Stimulated activated CD4-positive, alpha-beta T cell treated with anti-CD3 and anti-CD28 coated beads, Interleukin-4, amount 100 ng/mL, for 48 hours (primary cell): Measurements from ENCODE around the gene ABCA6.
"Not testable (repeated sequence)": the region's sequence is repeated elsewhere in the genome, so short reads cannot be mapped to it uniquely, and the experiment has no call there.

Experiments used
- DNase-seq, 2 donors: peaks; one replicate each; pipeline ENCODE4 v3.0.0-alpha.2; 2020; ENCODE audit warnings: low read depth in 2 of 2

Gene ABCA6, protein sequence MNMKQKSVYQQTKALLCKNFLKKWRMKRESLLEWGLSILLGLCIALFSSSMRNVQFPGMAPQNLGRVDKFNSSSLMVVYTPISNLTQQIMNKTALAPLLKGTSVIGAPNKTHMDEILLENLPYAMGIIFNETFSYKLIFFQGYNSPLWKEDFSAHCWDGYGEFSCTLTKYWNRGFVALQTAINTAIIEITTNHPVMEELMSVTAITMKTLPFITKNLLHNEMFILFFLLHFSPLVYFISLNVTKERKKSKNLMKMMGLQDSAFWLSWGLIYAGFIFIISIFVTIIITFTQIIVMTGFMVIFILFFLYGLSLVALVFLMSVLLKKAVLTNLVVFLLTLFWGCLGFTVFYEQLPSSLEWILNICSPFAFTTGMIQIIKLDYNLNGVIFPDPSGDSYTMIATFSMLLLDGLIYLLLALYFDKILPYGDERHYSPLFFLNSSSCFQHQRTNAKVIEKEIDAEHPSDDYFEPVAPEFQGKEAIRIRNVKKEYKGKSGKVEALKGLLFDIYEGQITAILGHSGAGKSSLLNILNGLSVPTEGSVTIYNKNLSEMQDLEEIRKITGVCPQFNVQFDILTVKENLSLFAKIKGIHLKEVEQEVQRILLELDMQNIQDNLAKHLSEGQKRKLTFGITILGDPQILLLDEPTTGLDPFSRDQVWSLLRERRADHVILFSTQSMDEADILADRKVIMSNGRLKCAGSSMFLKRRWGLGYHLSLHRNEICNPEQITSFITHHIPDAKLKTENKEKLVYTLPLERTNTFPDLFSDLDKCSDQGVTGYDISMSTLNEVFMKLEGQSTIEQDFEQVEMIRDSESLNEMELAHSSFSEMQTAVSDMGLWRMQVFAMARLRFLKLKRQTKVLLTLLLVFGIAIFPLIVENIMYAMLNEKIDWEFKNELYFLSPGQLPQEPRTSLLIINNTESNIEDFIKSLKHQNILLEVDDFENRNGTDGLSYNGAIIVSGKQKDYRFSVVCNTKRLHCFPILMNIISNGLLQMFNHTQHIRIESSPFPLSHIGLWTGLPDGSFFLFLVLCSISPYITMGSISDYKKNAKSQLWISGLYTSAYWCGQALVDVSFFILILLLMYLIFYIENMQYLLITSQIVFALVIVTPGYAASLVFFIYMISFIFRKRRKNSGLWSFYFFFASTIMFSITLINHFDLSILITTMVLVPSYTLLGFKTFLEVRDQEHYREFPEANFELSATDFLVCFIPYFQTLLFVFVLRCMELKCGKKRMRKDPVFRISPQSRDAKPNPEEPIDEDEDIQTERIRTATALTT (N-terminal part only)

DNA sequence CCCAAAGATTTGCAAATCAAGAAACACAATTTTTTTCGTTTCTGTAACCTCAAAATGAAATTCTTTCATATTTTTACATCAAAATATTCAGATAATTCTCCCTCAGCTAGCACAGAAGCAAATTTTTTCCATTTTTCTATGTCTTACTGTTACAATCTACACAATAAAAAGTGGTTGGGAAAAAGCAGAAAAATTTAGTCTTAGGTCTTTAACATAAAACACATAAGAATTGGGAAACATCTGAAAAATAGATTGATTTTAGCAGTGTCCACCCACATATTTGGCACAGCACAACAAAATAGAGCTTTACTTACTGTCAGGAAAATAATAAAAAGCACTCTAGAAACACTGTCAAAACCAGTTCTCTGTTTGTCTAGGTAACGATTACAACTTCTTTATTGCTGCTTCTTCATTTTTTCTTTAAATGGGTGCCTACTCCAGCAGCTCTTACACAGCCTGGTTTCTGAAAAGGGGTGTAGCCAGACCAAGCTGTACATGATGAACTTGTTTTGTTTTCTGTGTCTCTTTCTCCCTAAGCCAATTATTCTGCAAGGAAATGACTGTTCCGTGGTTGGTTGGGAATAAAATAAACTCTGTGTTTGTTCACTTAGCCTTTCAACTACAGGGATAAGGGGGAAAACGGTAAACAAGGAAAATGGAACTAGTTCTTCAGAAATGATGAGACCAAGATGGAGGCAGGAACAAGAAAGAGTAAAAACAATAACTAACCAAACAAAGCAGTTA is at the start of gene ABCA6:
Gene ABCA6, minus strand, starts transcription at position 465 of the 744 bp plus-strand sequence. CDS start 1,192 bp downstream, outside the sequence.
- no peak for DNase-seq

DNA sequence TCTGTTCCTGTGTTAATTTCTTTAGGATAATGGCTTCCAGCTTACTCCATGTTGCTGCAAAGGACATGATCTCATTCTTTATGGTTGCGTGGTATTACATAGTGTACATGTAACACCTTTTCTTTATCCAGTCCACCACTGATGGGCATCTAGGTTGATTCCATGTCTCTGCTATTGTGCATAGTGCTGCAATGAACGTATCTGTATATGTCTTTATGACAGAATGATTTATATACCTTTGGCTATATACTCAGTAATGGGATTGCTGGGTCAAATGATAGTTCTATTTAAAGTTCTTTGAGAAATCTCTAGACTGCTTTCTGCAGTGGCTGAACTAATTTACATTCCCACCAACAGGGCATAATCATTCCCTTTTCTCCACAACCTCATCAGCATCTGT is 47.1 kb upstream of the ABCA6 start:
- no peak for DNase-seq

DNA sequence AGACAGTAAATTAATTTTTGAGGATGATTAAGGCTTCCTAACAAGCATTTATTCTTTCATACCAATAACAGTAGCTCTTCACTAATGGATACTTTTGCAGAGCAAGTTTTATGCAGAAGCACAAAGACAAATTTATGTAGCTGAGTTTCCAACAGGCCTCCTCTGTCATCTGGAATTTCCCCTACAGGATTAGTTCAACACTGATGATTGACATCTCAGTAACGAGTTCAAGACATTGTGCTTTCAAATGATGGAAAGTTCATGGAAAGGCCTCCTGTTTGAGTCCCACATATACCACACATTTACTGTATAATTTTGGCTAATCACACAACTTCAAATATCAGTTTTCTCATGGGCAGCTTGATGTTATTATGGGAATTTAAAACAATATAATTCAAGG is 46.4 kb upstream of the ABCA6 start:
- DNase-seq: no peak

DNA sequence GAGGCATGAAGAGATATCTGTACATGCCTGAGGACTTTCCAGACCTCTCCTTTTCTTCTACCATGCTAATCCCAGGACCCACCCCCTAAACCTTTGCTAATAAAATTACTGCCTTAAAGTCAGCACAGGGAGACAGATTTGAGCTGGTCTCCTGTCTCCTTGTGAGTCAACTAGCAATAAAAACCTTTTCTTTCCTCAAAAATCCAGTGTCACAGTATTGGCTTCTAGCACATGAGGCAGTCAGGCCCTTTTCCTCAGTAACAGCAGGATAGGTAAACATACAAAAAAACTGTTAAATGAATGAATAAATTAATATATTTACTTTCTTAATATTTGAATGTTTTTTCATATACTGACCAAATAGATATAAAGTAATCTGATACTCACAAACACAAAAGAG is 45.6 kb upstream of the ABCA6 start:
- no peak for DNase-seq

DNA sequence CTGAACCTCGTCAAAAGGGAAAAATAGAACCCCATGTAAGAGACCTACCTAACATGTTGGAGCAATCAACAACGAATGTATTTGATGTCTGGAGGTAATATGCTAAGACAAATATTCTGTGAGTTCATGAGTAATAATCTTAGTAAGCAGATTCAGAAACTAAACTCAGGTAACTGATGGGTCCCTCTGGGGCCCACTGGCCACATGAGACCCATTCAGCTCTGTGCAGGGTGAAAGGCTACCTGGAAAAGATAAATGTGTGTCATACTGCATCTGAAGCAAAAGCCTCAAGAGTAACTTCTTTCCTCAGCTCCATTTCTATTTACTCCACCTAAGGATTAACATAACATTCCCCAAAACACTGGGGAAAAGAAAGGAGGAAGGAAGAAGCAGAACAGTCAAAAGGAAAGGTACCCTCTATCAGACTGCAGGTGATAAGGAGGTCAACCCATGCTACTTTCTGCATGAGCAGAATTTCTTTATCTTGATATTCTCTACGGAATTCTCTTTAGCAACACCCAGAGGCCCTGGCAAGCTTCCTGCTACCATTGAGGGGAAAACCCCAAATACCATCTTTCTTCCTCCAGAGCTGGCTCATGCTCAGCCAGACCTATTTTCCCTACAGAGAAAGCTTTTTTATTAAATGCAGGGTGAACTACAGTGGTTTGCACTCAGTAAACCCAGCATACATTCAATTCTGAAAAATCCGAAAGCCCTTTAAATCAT is 37.7 kb upstream of the ABCA6 start:
- no peak for DNase-seq

DNA sequence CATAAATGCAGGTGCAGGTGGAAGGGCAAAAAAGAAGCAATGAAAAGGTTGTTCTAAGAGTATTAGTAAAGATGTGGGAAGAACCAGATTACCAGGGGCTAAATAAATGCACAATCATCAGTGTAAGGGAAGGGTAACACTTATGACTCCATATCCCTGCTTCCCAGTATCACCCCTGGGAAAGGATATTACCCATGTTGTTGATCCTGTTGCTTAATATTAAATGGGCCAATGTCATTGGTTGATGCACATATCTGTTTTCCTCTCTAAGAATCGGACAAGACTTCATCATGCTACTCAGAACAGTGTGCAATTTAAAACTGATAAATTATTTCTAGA is 34.7 kb upstream of the ABCA6 start:
- DNase-seq: no peak

DNA sequence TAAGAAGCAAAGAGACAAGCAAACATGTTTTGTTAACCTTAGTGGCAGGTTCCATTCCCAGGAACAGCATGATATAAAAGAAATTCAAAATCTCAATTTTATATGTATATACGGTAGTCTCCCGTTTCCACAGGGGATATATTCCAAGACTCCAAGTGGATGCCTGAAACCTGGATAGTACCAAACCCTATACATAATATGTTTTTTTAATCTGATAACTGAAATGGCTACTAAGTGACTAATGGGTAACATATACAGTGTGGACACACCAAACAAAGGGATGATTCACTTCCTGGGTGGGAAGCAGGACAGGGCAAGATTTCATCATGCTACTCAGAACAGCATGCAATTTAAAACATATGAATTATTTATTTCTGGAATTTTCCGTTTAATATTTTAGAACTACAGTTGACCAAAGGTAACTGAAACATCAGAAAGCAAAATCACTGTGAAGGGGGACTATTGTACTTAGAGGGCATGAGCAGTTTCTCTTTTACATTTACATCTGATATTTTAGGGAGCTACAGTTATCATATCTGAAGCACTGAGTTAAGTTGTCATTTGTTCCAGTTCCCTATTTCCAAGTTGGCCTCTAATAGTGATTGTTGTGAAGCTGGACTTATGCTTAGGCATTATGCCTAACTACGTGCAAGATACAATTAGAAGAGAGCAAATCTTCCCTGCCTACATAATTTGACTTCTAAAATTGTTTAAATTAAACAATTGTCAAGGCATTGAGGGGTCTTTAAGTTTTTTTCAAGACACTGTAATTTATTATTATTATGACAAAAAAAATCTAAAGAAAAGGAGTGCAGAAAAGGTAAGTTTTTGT is 34.1 kb upstream of the ABCA6 start:
- no peak for DNase-seq

DNA sequence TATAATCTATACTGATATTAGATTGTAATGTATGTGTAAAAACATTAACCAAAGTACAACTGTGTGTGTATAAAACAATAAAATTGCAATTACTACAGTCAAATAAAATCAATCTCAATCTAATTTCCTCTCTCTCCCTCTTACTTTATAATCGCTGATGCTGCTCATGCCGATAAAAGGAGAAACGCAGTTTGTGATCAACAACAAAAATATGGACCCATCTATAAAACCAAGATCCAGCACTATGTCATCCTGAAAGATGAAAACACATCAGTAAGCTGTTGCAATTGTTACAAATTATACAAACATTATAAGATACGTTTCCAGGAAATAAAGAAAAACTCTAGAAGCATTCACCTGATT is 33.5 kb upstream of the ABCA6 start:
- no peak for DNase-seq

DNA sequence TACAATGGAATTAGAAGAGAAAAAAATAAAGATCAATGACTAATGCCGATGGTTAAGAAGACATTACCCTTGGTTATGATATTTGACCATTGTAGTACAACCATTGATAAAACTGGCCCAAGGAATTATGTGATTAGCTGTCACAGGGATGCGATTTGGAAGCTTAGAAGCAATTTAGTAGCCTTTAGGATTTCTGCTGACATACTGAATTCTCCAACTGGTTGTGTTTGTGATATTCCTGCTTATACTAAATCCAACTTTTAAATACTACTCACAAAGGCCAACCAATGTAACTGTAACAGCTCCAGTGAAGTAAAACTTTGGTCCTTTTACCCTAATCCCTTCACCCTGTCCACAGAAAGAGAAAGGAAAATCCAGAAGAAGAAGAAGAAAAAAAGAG is 31.4 kb upstream of the ABCA6 start:
- DNase-seq: no peak

DNA sequence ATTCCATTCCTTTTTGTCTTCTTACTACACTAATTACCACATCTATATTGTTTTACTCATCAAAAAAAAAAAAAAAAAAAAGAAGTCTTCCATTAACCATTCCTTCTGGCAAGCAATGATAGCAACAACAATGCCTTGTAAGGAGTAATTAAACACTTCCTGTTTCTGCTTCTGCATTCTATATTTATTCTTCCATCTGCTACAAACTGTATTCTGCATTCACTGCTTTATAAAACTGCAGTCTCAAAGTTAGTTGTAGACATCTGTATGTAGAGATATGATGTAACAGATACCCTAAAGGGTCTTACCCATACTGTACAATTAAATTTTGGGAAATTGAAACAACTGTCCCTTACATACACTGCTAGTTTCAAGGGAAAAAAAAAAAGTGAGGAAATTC is 28.7 kb upstream of the ABCA6 start:
- DNase-seq: no peak

DNA sequence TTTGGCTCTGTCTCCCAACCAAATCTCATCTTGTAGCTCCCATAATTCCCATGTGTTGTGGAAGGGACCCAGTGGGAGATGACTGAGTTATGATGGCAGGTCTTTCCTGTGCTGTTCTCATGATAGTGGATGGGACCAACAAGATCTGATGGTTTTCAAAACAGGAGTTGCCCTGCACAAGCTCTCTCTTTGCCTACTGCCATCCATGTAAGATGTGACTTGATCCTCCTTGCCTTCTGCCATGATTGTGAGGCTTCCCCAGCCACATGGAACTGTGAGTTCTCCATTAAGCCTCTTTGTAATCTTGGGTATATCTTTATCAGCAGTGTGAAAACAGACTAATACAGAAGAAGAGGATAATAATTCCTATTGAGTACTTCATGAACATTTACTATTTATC is 26.9 kb upstream of the ABCA6 start:
- DNase-seq: not testable (repeated sequence)

DNA sequence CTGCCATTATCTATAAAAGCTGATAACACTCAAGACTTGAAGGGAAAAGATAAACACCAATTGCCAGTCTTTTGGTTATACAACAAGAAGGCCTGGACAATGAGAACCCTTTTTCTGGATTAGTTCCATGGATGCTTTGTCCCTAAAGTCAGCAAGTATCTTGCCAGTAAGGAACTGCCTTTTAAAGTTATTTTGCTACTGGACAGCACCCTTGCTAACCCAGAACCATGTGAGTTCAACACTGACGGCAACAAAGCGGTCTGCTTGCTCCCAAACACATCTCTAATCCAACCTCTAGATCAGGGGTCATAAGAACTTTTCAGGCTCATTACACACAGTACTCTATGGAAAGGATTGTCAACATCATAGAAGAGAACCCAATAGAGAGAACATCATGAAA is 25.3 kb upstream of the ABCA6 start:
- no peak for DNase-seq

DNA sequence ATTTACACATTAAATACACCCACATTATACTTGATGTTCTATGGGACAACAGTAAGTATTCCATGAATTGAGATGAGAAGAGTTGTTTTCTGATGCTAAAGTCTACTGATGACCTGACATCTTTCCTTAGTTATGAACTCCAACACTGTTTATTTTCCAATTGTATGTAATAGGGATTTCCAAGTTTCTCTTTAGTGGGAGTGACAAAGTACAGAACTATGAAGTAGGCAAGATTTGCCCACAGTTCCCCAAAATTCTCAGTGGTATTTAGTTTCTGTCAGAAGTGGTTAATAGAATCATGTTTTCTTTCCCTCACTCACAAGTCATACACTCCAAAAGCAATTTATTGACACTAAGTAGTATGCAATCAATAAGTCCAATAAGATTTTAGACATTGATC is 22.5 kb upstream of the ABCA6 start:
- DNase-seq: no peak

DNA sequence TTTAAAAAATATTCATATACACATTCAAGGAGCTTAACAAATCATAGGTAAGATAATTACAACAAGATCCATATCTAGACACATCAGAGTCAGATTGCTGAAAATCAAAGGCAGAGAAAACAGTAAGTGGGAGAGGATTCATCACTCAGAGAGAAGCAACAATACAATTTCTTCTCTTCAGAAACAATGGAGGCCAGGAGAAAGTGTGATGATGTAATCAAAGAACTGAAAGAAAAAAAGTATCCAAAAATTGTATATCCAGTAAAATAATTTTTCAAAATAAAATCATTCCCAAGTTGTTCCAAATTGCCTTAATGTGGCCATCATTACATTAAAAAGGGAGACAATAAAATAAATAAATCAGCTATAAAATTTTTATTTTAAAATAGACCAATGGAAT is 17.7 kb upstream of the ABCA6 start:
- DNase-seq: no peak

DNA sequence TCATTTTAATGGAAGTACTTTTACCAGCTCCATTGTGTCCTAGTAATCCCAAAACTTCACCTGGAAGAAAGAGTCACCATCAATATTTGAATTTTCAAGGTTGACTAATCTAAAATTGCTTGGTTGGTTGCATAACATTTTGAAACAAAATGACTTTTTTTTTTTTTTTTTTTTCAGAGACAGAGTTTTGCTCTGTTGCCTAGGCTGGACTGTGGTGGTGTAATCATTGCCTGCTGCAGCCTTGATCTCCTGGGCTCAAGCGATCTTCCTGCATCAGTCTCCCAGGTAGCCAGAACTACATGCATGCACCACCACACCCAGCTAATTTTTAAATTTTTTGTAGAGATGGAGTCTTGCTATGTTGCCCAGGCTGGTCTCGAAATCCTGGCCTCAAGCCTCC is 12.6 kb upstream of the ABCA6 start:
- no peak for DNase-seq

DNA sequence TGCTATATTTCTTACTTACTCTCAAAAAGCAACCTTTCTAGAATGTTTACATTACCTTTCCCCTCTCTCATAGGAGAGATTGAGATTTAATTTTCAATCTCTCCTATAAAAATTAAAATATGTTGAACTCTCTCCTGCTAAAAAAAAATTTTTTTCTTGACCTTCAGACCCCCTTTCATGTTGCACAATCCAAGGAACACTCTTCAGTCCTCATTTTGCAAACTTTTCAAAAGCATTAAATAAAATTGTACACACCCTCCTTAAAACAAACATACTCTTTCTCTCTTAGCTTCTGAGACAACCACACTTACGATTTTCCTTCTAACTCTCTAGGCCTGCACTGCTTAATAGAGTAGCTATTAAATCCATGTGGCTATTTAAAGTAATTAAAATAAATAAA is 8.6 kb upstream of the ABCA6 start:
- DNase-seq: no peak

DNA sequence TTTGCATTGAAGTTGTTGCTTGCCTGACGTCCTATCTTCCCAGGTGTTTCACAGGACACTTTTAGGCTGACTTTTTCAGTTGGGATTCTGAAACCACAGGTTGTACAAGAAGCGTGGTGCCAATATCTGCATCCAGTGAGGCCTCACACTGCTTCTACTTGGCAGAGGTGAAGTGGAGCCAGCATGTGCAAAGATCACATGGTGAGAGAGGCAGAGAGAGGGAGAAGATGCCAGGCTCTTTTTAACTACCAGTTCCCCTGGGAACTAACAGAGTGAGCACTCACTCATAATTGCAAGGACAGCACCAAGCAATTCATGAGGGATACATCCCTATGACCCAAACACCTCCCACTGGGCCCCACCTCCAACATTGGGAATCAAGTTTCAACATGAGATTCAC is 5.8 kb upstream of the ABCA6 start:
- DNase-seq: no peak

DNA sequence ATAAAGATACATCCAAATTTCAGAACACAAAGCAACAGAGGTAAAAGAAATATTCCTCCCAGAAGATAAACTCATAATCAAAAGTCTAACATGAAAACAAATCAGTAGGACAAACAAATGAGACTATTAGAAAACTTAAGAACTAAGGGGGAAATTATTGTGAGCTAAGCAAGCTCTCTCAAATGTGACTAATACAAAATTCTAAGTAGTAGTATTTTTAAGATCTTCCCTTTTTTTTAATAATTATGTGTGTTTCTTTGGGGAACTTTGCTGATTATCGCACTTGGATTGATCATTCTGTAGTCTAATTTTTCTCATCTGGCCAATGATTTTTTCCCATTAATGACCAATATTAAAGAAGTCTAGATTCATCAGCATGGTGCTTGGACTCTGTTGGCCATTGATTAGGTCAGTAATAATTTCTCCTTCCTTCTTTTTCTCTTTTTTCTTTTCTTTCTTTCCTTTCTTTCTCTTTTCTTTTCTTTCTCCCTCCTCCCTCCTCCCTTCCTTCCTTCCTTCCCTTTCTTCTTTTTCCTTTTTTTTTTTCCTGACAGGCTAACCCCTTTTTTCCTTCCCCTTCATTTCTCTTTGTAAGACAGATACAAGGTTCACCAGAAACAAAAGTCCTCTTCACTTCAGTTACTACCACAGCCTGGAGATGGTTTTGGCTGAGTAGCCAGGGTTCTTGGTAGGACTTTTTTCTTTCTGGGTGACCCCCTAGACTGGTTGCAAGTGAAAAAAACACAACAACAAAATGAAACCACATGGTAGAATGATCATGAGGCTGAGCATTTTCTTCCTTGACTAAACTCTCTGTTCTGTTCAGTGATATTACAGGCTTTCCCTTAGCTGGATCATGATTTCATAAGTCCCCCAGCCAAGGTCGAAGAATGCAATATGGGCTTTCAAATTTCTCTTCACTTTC is 2.9 kb upstream of the ABCA6 start:
- no peak for DNase-seq

DNA sequence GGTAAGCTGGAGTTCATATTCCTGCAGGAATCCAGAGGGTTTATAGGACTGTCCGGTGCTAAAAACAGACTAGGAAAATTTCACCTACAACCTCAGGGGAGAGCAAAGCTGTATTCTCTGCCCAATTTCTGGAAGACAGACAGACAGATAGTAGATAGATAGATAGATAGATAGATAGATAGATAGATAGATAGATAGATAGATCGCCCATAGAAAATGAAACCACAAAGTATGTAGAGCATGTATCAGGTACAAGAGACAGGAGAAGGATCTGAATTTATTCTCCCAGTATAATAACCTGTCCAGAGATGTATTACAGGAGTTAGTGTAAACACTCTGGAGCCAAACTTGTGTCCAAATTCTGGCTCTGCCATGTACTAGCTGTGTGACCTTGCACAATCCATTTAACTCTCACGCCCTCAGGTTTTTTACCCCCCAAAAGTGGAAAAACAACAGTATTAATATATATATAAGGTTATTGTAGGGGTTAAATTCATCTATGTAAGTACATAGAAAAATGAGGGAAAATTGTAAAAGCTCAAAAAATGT is 2.1 kb upstream of the ABCA6 start:
- DNase-seq: no peak
